Motor neuron (in vitro differentiated cells): ENCODE data around the gene AMN. TPM values are rescaled to one million over a fixed set of nuclear protein-coding genes. Genes with fewer than 3 reads are reported as not detected.
A peak's percentile ranks its signal among the peaks of the same experiment; 100 is the strongest.
"Not testable (repeated sequence)": the region's sequence is repeated elsewhere in the genome, so short reads cannot be mapped to it uniquely, and the experiment has no call there.

Experiments
- ATAC-seq, 8 experiments: fragments of 200-7000 bp; cut with Tn5 transposase; replicated peaks in 6 of 8; 2 replicates each; pipeline ENCODE4 v1.8.0; 2021; ENCODE audit warnings: mild to moderate bottlenecking in 8 of 8, moderate library complexity in 8 of 8
- H3K27ac ChIP-seq, 2 donors: fragments of 250-450 bp; sonication (Bioruptor Pico); 2 replicates each; pipeline ENCODE4 v1.9.0; 2021; ENCODE audit warnings: antibody characterized with exemption in 2 of 2, mild to moderate bottlenecking in 2 of 2, moderate library complexity in 1 of 2
- H3K4me1 ChIP-seq, 2 donors: fragments of 250-450 bp; sonication (Bioruptor Pico); replicated peaks in 1 of 2; 2 replicates each; pipeline ENCODE4 v1.6.1; 2021; ENCODE audit warnings: antibody characterized with exemption in 2 of 2, mild to moderate bottlenecking in 2 of 2, moderate library complexity in 1 of 2
- H3K4me3 ChIP-seq, 5 donors: fragments of 250-450 bp; sonication (Bioruptor Pico); 2 replicates each; pipeline ENCODE4 v1.9.0; 2021; ENCODE audit warnings: antibody characterized with exemption in 5 of 5, mild to moderate bottlenecking in 5 of 5, moderate library complexity in 4 of 5
- WGBS, 10 experiments: fragments of 450-650 bp; shearing (Covaris generic); methylation state at CpG; one replicate each; pipeline ENCODE4 v1.0.0; 2022; 5-methylcytosine and 5-hydroxymethylcytosine counted together
- in situ Hi-C, 9 experiments: fragments of 400-800 bp; cut with MboI; loops; one replicate each; pipeline ENCODE4 v1.15.0; 2021; ENCODE audit warnings: low sequenced_read_pairs in 9 of 9, low pct_unique_long_range_greater_than_20kb in 2 of 9; ENCODE audit not compliant: unreplicated experiment in 9 of 9
- total RNA-seq, 8 experiments: library from RNA; unstranded; fragments of 300-600 nt; gene quantifications; 2 replicates each; pipeline versions ENCODE4 v1.2.3 to v1.2.4, GENCODE V29; 2022

AMN gene
- total RNA-seq, 8 experiments from 2014 or later, result 0.21 to 2.5 (median 0.36) TPM

DNA sequence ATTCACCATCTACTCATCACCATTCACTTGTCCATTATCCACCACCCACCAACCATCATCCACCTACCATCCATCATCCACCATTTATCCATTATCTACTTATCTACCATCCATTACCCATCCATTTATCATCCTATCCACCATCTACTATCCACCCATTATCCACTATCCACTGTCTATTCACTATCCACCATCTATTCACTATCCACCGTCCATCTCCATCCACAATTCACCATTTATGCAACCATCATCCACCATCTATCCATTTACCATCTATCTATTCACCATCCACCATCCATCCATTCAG, 1.5 kb upstream of the AMN start:
- Histone ChIP-seq H3K4me3 (no peak overlapping the region), H3K27ac (no peak overlapping the region), H3K4me1 (peaks cover 8 to 11% of the 10 kb centered on the region in 2 donors)
- no peak for ATAC-seq
- 54 to 100% (median 100%) methylated on average over 1 of the region's 1 CpG; no CpG with 5 or more reads in 3 of the 10 experiments for WGBS, 10 experiments
- in situ Hi-C loops, result no loop called here

DNA sequence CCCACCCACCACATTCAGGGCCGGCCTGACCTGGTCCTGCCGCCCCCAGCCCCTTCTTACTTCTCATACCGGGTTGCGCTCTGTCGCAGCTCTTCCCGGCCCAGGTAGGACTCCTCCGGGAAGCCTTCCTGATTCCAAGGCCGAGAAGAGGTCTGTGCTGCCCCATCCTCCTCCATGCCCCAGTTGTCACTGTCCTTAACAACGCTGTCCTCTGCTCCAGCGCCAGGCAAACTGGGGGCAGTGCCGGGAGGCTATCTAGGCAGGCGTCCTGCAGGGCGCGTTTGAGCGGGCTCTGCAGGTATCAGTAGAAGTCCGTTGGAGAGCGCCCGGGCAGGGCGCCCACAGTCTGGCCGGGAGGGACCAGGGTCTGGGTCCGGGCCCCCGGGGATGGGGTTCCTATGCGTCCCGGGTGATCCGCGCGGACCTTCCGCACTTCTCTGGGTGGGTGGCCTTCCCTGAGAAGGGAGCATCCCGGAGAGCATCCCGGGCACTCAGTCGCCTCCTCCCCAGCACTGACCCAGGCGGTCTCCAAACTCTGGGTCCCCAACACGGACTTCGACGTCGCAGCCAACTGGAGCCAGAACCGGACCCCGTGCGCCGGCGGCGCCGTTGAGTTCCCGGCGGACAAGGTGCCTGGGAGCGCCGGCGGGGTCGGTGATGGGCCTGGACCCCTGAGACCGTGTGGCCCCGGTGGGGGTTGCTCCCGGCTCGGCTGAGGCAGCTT, 900 bp downstream of the AMN start:
- no peak overlapping the region for H3K27ac ChIP-seq
- no peak overlapping the region for H3K4me3 ChIP-seq
- WGBS, 10 experiments, result 0 to 40% (median 8%) methylated on average over 2 to 7 of the region's 53 CpGs; no CpG with 5 or more reads in 6 of the 10 experiments
- ATAC-seq, result peak in 4 of 8 experiments; percentile 3 to 16 (median 10)
- in situ Hi-C loops, result no loop called here
- H3K4me1 ChIP-seq, result peaks cover 6 to 11% of the 10 kb centered on the region in 2 donors

DNA sequence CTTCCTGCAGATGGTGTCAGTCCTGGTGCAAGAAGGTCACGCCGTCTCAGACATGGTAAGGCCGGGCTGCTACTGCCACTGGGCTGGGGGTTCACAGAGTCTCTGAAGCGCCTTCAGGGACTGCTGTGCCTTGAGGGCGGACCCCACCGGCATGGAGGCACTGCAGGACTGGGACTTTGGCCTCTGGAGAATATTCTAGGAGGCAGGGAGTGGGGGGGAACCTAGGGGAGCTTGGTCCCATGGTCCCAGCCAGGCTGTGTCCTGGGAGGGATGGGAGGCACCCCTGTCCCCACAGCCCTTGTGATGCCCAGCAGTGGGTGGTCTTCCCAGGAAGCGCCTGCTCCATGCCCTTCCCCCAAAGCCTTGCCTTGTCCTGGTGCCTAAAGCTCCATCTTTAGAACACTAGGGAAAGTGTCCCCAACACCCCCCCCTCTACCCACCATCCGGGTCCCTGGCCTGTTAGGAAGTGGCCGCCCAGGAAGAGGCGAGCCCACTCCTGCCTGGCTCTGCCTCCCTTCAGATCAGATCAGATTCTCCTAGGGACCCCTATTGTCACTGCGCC, 1.5 kb downstream of the AMN start:
- Histone ChIP-seq H3K27ac (no peak overlapping the region), H3K4me1 (peaks cover 0 to 13% of the 10 kb centered on the region in 2 donors), H3K4me3 (no peak overlapping the region)
- WGBS, 10 experiments, result 87 to 100% (median 93%) methylated on average over 1 to 3 of the region's 11 CpGs; no CpG with 5 or more reads in 5 of the 10 experiments
- ATAC-seq, result no peak
- in situ Hi-C loops, result no loop called here

DNA sequence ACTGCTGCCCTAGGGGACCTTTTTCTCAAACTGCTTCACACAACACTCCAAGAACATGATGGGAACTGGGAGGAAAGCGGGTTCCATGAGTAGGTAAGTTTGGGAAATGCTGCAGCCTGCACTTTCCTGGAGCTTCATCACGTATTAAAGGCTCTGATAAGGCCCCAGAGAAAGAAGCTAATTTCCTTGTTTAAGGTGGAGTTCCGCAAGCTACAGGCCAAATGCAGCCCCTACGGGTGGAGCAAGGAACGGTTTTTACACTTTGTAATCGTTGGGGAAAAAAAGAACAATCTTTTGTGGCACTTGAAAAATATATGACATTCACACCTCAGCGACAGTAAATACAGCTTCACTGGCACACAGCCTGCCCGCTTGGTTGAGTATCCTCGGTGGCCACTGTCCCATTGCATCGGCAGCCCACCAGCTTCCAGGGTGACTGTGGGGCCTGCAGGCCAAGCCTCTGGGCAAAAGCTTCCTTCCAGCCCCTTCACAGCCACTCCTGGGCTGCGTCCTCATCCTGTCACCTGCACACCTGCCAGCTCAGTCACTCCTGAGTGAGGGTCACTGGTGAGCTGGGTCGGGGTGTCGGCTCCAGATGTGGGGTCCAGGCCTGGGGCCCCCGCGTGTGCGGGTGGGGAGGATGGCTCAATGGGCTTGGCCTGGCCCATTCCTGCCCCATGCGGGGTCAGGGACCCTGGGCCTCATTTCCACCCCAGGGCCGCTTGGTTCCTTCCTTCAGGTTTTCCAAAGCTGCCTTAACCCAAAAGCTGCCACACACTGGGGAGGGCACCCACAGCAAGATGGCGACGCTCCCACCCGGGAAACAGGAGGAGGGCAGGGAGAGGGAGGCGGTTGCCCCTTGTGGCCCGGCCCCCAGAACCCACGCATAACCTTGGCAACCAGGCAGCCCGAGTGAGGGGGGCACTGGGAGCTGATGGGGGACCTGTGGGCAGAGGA, 2.4 kb downstream of the AMN start:
- no peak for ATAC-seq
- peaks cover 0 to 20% of the 10 kb centered on the region in 2 donors for H3K4me1 ChIP-seq
- 37 to 80% (median 61%) methylated on average over 1 to 11 of the region's 25 CpGs; no CpG with 5 or more reads in 3 of the 10 experiments for WGBS, 10 experiments
- no peak overlapping the region for H3K27ac ChIP-seq
- H3K4me3 ChIP-seq, result no peak overlapping the region
- in situ Hi-C loops, result no loop called here

DNA sequence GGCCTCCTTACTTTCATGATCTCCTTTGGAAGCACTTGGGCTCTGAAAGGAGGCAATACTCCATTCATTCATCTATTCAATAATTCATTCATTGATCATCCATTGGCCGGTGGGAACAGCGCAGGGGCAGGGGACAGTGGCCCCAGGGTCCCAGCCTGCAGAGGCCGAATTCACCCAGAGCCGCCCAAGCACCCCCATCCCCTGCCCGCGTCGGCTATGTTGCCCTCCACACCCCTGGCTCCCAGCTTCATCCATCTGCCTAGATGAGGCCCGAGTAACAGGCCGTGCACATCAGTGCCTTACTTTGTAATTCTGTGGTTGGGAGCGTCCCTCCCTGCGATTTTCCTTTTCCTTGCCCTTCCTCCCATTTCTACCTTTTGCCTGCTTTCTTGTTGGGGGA, 3.2 kb downstream of the AMN start:
- 20 to 48% (median 35%) methylated on average over 1 to 2 of the region's 11 CpGs; no CpG with 5 or more reads in 7 of the 10 experiments for WGBS, 10 experiments

DNA sequence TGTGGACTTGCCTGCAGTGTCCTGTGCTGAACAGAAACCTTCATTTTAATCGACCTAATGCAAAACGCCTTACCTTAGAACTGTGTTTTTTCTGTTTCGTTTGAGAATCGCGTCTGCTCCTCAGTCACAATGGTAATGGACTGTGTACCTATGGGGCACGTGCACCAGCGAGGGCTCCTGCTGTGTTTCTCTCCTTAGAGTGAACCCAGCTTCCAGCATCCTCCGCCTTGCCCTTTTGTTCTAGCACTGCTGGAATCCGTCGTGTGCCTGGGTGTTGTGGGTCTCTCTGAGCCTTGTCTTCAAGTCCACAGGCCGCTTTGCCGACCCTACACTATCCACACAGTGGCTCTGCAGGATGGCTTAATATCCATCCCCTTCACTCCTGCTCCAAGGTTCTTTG, 3.6 kb downstream of the AMN start:
- Histone ChIP-seq H3K4me1 (peaks cover 0 to 26% of the 10 kb centered on the region in 2 donors), H3K4me3 (no peak overlapping the region), H3K27ac (no peak overlapping the region)
- ATAC-seq, result no peak
- 19 to 100% (median 59%) methylated on average over 1 to 10 of the region's 12 CpGs; no CpG with 5 or more reads in 2 of the 10 experiments for WGBS, 10 experiments
- in situ Hi-C loops, result no loop called here

More for the DNA sequence above, 3.2 kb downstream of the AMN start:
- no peak for ATAC-seq
- Histone ChIP-seq H3K4me3 (no peak overlapping the region), H3K27ac (no peak overlapping the region), H3K4me1 (peaks cover 0 to 26% of the 10 kb centered on the region in 2 donors)
- in situ Hi-C loops, result no loop called here

DNA sequence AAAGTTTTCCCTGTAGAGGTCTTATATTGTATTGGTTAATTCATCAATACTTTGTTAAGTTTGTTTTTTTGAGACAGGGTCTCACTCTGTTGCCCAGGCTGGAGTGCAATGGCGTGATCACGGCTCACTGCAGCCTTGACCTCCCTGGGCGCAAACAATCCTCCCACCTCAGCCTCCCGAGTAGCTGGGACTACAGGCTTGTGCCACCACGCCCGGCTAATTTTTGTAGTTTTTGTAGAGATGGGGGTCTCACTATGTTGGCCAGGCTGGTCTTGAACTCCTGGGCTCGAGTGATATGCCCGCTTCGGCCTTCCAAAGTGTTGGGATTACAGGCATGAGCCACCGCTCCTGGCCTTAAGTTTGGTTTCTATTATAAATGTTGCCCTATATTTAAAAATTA, 4.4 kb downstream of the AMN start:
- H3K27ac ChIP-seq, H3K4me3 ChIP-seq, ATAC-seq, in situ Hi-C loops: not testable (repeated sequence)
- peaks cover 0 to 26% of the 10 kb centered on the region in 2 donors for H3K4me1 ChIP-seq
- 90 to 100% (median 96%) methylated on average over 1 to 10 of the region's 10 CpGs; no CpG with 5 or more reads in 2 of the 10 experiments for WGBS, 10 experiments

DNA sequence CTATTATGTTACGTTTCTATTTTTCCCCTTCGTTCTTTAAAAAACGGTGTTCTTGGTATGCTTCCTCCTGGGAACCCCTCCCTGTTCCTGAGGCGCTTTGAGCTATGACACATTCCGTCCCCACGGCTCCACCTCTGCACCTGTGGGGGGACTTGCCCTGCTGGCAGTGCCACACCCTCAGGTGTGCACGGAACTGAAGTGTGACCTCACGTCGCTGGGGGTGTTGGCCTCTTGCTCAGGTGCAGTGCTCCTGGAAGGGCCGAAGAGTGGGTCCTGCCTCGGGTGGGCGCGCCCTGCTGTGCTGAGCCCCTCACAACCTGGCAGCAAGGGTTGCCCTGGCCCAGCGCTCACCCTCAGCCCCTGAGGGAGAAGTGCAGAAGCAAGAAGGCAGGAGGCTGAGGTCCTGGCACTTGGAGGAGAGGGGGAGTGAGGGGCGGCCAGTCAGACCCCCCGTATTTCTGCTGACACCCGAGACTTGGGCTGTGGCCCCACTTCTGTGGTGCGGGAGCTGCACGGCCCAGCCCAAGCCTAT, 4.9 kb downstream of the AMN start:
- in situ Hi-C loops, result no loop called here
- ATAC-seq, result no peak
- Histone ChIP-seq H3K27ac (no peak overlapping the region), H3K4me3 (no peak overlapping the region), H3K4me1 (peaks cover 0 to 26% of the 10 kb centered on the region in 2 donors)
- 40 to 100% (median 79%) methylated on average over 1 to 5 of the region's 19 CpGs; no CpG with 5 or more reads in 2 of the 10 experiments for WGBS, 10 experiments

DNA sequence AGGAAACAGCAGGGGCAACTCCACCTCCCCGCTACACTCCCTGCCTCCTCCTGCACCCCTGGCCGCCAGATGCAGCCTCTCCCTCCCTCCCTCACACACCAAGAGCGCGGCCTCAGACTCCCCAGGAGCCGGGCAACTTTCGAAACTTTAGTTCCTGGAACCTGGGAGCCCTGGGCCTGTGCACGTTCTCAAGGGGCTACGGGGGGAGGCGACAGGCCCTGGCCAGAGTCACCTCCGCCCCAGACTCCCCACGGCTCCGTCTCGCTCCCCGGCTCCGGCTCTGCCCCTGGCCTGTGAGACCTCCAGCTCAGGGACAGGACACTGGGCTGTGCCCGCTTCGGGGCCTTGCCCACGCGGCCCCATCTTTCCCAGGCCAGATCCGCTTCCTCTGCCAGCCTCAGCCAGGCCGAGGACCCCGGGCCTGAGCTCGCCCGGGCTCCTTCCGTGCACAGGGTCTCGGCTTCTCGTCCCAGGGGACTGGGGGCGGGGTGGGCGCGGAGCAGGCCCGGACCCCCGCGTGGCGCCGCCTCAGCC, 5.5 kb downstream of the AMN start:
- H3K4me3 ChIP-seq, result peak overlapping the region in 4 of 5 donors; percentile 7 to 26 (median 18)
- H3K27ac ChIP-seq, result no peak overlapping the region
- peak; percentile 2 to 36 (median 12) for ATAC-seq
- 0 to 40% methylated on average over 1 to 2 of the region's 35 CpGs; no CpG with 5 or more reads in 8 of the 10 experiments for WGBS, 10 experiments
- peaks cover 0 to 24% of the 10 kb centered on the region in 2 donors for H3K4me1 ChIP-seq
- in situ Hi-C loops, result no loop called here

DNA sequence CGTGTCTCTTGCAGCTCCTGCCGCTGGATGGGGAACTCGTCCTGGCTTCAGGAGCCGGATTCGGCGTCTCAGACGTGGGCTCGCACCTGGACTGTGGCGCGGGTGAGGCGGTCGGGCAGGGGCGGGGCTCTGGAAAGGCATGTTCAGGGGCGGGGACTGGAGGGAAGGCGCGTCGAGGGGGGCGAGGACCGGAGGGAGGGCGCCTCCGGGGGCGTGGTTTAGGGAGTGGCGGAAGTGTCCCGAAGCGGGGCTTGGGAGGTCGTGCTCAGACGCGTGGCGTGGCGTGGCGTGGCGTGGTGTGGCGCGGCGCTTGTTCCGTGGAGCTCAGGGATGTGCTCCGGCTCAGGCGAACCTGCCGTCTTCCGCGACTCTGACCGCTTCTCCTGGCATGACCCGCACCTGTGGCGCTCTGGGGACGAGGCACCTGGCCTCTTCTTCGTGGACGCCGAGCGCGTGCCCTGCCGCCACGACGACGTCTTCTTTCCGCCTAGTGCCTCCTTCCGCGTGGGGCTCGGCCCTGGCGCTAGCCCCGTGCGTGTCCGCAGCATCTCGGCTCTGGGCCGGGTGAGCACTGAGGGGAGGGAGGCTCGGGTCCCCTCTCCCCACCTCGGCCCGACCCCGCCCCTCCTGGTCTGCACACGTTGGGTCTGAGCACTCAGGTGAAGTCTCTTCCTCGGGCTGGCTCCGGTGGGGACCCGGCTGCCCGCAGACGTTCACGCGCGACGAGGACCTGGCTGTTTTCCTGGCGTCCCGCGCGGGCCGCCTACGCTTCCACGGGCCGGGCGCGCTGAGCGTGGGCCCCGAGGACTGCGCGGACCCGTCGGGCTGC, 6.2 kb downstream of the AMN start:
- H3K4me1 ChIP-seq, result peaks cover 0 to 21% of the 10 kb centered on the region in 2 donors
- in situ Hi-C loops, result no loop called here
- peak; percentile 24 to 71 (median 52) for ATAC-seq
- H3K27ac ChIP-seq, result no peak overlapping the region
- 0 to 5% (median 0%) methylated on average over 1 to 13 of the region's 94 CpGs; no CpG with 5 or more reads in 7 of the 10 experiments for WGBS, 10 experiments
- H3K4me3 ChIP-seq, result peak overlapping the region in 4 of 5 donors; percentile 7 to 26 (median 18)

DNA sequence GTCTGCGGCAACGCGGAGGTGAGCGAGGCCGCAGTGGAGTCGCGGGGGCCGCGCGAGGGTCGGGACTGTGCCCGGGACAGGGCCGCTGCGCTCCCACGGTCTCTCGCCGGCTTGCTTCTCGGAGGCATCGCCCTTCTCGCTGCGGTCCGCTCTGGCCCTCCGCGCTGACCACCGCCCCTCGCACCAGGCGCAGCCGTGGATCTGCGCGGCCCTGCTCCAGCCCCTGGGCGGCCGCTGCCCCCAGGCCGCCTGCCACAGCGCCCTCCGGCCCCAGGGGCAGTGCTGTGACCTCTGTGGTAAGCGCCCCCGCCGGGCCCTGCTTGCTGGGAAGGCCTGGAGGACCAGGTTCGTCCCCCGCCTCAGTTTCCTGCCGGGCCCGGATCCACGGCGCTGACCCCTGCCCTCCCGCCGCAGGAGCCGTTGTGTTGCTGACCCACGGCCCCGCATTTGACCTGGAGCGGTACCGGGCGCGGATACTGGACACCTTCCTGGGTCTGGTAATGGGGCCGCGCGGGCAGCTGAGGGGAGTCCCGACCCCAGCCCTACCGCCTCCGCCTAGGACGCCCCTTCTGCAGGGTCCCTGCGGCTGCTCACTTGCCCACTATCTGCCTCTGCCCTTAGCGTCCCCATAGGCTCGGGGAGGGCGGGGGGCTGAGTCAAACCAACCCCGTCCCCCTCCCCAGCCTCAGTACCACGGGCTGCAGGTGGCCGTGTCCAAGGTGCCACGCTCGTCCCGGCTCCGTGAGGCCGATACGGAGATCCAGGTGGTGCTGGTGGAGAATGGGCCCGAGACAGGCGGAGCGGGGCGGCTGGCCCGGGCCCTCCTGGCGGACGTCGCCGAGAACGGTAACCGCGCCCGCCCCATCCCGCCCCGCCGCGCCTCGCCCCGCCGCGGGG, 7.0 kb downstream of the AMN start:
- H3K4me1 ChIP-seq, result peaks cover 0 to 18% of the 10 kb centered on the region in 2 donors
- in situ Hi-C loops, result no loop called here
- no peak overlapping the region for H3K27ac ChIP-seq
- peak; percentile 3 to 19 (median 7) for ATAC-seq
- WGBS, 10 experiments, result 1% methylated on average over 16 of the region's 94 CpGs; no CpG with 5 or more reads in 9 of the 10 experiments
- peak overlapping the region in 3 of 5 donors; percentile 14 to 26 (median 22) for H3K4me3 ChIP-seq
